GM18511 (cell line): Measurements from ENCODE around the gene EEA1.

ENCODE experiments used
- ATAC-seq: cut with Tn5 transposase; IDR thresholded peaks from one replicate; pipeline ENCODE4 v1.9.1; 2021; ENCODE audit warnings: mild to moderate bottlenecking, moderate library complexity; ENCODE audit not compliant: unreplicated experiment

The EEA1 gene

GRCh38 chr12:92938638-92939037 lies 9.5 kb upstream of the EEA1 start:
- no peak for ATAC-seq

GRCh38 chr12:92938018-92938417 lies 8.9 kb upstream of the EEA1 start:
- ATAC-seq, result no peak

GRCh38 chr12:92933606-92934005 lies 4.5 kb upstream of the EEA1 start:
- no peak for ATAC-seq

GRCh38 chr12:92930421-92930820 lies 1.3 kb upstream of the EEA1 start:
- no peak for ATAC-seq

GRCh38 chr12:92929983-92930382 lies 888 bp upstream of the EEA1 start:
- no peak for ATAC-seq

GRCh38 chr12:92928421-92928961 lies 604 bp downstream of the EEA1 start:
- ATAC-seq, result peak; percentile 20

- ATAC-seq, result peak; percentile 9
These were observed 1.4 kb downstream of the EEA1 start for GRCh38 chr12:92927436-92928281.

GRCh38 chr12:92927055-92927435 lies 2.0 kb downstream of the EEA1 start:
- ATAC-seq, result peak; percentile 15

- ATAC-seq, result no peak
These were observed 2.5 kb downstream of the EEA1 start for GRCh38 chr12:92926549-92926948.

GRCh38 chr12:92921877-92922276 lies 7.2 kb downstream of the EEA1 start:
- ATAC-seq, result peak; percentile 88

GRCh38 chr12:92915365-92915764 lies 13.7 kb downstream of the EEA1 start:
- no peak for ATAC-seq

- ATAC-seq, result no peak
These were observed 14.9 kb downstream of the EEA1 start for GRCh38 chr12:92914170-92914569.

- ATAC-seq, result no peak
These were observed 16.4 kb downstream of the EEA1 start for GRCh38 chr12:92912672-92913071.

GRCh38 chr12:92912052-92912451 lies 17.0 kb downstream of the EEA1 start:
- no peak for ATAC-seq

GRCh38 chr12:92911339-92911738 lies 17.8 kb downstream of the EEA1 start:
- ATAC-seq, result no peak

GRCh38 chr12:92908108-92908507 lies 21.0 kb downstream of the EEA1 start:
- ATAC-seq, result no peak

- no peak for ATAC-seq
These were observed 23.1 kb downstream of the EEA1 start for GRCh38 chr12:92905811-92906554.

GRCh38 chr12:92905258-92905810 lies 23.8 kb downstream of the EEA1 start:
- no peak for ATAC-seq

GRCh38 chr12:92900941-92901340 lies 28.2 kb downstream of the EEA1 start:
- no peak for ATAC-seq

GRCh38 chr12:92899386-92900001 lies 29.6 kb downstream of the EEA1 start:
- no peak for ATAC-seq

GRCh38 chr12:92898755-92899154 lies 30.3 kb downstream of the EEA1 start:
- ATAC-seq, result peak; percentile 51
